ENCODE measurements around the gene CHAF1A.

Gene CHAF1A

DNA sequence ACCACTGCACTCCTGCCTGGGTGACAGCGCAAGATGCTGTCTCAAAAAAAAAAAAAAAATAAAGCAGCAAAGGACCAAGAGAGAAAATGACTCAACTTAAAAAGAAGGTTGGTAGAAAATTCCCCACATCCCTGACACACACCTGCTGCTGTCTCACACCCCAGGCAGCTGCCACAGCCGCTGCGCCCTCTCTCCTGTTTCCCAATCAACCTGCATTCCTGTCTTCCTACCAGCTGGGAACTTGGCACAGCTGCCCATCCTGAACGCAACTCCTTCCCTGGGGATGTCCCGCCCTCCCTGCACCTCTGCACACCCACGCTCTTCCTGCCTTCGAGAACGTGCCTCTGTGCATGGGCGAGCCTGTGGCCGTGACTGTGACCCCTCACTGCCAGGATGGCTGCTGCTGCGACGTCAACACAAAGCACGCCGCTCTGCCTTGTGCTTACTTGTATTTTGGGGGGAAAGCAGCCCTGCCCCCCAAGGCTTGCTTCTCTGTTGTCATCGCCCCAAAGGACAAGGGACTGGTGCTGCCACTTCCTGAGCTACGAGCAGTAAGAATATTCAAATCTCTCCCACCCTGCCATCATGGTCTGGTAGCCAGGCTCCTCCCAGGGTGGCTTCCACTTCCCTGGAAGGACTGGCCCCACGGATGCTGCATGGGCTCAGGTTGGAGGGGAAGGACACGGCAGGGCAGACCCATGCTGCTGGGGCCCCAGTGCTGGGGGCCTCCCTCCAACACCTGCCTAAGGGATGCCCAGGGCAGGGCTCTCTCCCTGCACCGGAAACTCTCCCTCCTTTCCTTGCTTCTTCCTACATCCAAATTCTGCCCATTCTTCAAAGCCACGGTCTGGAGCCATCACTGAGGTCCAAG lies 22.8 kb upstream of the CHAF1A start:
- Histone ChIP-seq H4K20me1 (ENCODE audit: insufficient read depth, low read length) (peaks cover 82% of the 10 kb centered on the region), H3K79me2 (ENCODE audit: insufficient read depth, low read length) (peaks cover 92% of the 10 kb centered on the region), H2AFZ (ENCODE audit: low read depth, low read length) (no peak overlapping the region), H3K36me3 (ENCODE audit: insufficient read depth, low read length) (peaks cover 26% of the 10 kb centered on the region), H3K4me3 (ENCODE audit: low read depth in 1 of 2, low read length in 2 of 2) (no peak overlapping the region), H3K9me3 (ENCODE audit: insufficient read depth, low read length, severe bottlenecking) (no peaks in the 10 kb centered on the region), H3K27me3 (ENCODE audit: insufficient read depth, low read length, poor library complexity) (no peaks in the 10 kb centered on the region), H3K27ac (ENCODE audit: low read length) (no peak overlapping the region), H3K4me1 (ENCODE audit: insufficient read depth, low read length) (no peaks in the 10 kb centered on the region), H3K9ac (ENCODE audit: low read depth, low read length) (no peak overlapping the region), H3K4me2 (ENCODE audit: insufficient read depth, low read length) (no peak overlapping the region)
- DNase-seq (no peak), ATAC-seq (ENCODE audit: insufficient read depth, low read depth) (no peak; the same call in 2 of the 3 replicates)
- TF ChIP-seq, protein P1, sequence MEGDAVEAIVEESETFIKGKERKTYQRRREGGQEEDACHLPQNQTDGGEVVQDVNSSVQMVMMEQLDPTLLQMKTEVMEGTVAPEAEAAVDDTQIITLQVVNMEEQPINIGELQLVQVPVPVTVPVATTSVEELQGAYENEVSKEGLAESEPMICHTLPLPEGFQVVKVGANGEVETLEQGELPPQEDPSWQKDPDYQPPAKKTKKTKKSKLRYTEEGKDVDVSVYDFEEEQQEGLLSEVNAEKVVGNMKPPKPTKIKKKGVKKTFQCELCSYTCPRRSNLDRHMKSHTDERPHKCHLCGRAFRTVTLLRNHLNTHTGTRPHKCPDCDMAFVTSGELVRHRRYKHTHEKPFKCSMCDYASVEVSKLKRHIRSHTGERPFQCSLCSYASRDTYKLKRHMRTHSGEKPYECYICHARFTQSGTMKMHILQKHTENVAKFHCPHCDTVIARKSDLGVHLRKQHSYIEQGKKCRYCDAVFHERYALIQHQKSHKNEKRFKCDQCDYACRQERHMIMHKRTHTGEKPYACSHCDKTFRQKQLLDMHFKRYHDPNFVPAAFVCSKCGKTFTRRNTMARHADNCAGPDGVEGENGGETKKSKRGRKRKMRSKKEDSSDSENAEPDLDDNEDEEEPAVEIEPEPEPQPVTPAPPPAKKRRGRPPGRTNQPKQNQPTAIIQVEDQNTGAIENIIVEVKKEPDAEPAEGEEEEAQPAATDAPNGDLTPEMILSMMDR (IDR thresholded peaks at IDR 0.05; ENCODE audit: borderline replicate concordance, extremely low read depth, low read length, poor library complexity, severe bottlenecking): no peak
- TF ChIP-seq EZH2 (IDR thresholded peaks at IDR 0.05; ENCODE audit: borderline replicate concordance, low read depth, low read length, severe bottlenecking): no peak

DNA sequence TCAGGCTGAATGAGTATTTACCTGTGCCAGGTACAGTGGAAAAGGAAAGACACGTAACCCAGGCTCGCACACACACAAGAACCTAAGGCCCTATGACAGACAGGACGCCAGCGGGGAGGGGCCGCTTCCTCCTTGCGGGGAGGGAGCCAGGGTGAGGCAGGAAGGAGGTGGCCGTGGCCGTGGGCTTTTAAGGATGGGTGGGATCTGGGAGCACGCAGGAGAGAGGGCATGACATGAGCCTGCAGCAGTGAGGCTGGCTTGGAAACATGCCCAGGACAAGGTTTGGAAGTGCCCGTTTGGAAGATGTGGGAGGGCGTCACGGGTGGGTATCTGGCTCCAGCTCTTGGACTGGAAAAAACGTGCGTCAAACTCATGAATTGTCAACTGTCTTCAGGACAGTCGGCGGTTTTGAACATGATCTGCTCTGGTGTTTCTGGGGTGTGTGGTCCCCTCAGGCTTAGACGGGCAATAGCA lies 22.1 kb upstream of the CHAF1A start:
- H3K27ac ChIP-seq (ENCODE audit: low read length): no peak overlapping the region
- peaks cover 78% of the 10 kb centered on the region for H4K20me1 ChIP-seq (ENCODE audit: insufficient read depth, low read length)

DNA sequence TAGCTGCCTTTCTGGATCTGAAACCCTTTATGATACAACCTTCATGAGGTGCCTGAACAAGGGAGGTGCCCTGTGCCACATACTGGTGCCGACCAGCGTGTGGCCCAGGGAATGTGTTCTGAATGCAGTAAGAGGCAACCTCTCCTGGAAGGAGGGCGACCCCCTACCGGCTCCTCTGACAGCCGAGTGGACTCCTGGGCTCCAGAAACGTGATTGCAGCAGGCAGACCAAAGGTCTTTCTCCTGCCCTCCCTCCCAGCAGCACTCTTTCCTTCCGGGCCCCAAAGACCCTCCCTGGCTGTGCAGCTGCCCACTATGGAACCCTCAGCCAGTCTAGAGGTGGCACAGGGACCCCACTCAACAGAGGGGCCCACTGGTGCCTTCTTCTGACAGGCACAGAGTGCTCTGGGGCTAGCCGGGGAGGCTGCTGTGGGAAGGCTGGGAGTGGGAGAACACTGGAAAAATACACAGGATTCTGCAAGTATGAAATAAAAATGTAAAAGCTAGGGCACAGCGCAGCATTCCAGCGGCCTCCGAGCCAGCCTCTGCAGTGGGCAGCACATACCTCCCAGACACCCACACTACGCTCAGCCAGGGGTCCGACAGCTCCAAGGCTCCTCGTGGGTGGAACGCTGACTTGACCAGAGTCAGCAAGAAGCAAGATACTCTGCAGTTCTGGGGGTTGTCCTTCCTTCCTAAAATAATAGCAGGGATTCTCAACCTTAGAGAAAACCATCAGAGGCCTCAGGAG lies 17.0 kb upstream of the CHAF1A start:
- Histone ChIP-seq H3K27me3 (ENCODE audit: insufficient read depth, low read length, poor library complexity) (no peaks in the 10 kb centered on the region), H3K4me2 (ENCODE audit: insufficient read depth, low read length) (no peak overlapping the region), H2AFZ (ENCODE audit: low read depth, low read length) (no peak overlapping the region), H3K4me3 (ENCODE audit: low read depth in 1 of 2, low read length in 2 of 2) (no peak overlapping the region), H3K27ac (ENCODE audit: low read length) (no peak overlapping the region), H3K4me1 (ENCODE audit: insufficient read depth, low read length) (no peaks in the 10 kb centered on the region), H3K9me3 (ENCODE audit: insufficient read depth, low read length, severe bottlenecking) (no peaks in the 10 kb centered on the region), H3K79me2 (ENCODE audit: insufficient read depth, low read length) (peaks cover 90% of the 10 kb centered on the region), H4K20me1 (ENCODE audit: insufficient read depth, low read length) (peaks cover 74% of the 10 kb centered on the region), H3K36me3 (ENCODE audit: insufficient read depth, low read length) (peaks cover 37% of the 10 kb centered on the region), H3K9ac (ENCODE audit: low read depth, low read length) (no peak overlapping the region)
- TF ChIP-seq, protein P1 (IDR thresholded peaks at IDR 0.05; ENCODE audit: borderline replicate concordance, extremely low read depth, low read length, poor library complexity, severe bottlenecking): no peak
- no peak for TF ChIP-seq EZH2 (IDR thresholded peaks at IDR 0.05; ENCODE audit: borderline replicate concordance, low read depth, low read length, severe bottlenecking)
- ATAC-seq (ENCODE audit: insufficient read depth, low read depth) (no peak), DNase-seq (no peak)

More for the DNA sequence above, 22.1 kb upstream of the CHAF1A start:
- Histone ChIP-seq H3K27me3 (ENCODE audit: insufficient read depth, low read length, poor library complexity) (no peaks in the 10 kb centered on the region), H3K9me3 (ENCODE audit: insufficient read depth, low read length, severe bottlenecking) (no peaks in the 10 kb centered on the region), H3K4me3 (ENCODE audit: low read depth in 1 of 2, low read length in 2 of 2) (no peak overlapping the region), H3K4me2 (ENCODE audit: insufficient read depth, low read length) (no peak overlapping the region), H3K4me1 (ENCODE audit: insufficient read depth, low read length) (no peaks in the 10 kb centered on the region), H3K79me2 (ENCODE audit: insufficient read depth, low read length) (peaks cover 92% of the 10 kb centered on the region), H3K36me3 (ENCODE audit: insufficient read depth, low read length) (peaks cover 30% of the 10 kb centered on the region), H3K9ac (ENCODE audit: low read depth, low read length) (no peak overlapping the region), H2AFZ (ENCODE audit: low read depth, low read length) (no peak overlapping the region)
- DNase-seq: no peak
- ATAC-seq (ENCODE audit: insufficient read depth, low read depth): peak; percentile 48; the same call in 1 of the 3 replicates
- TF ChIP-seq, protein P1 (IDR thresholded peaks at IDR 0.05; ENCODE audit: borderline replicate concordance, extremely low read depth, low read length, poor library complexity, severe bottlenecking): no peak
- TF ChIP-seq EZH2 (IDR thresholded peaks at IDR 0.05; ENCODE audit: borderline replicate concordance, low read depth, low read length, severe bottlenecking): no peak
